K562 (cell line): ENCODE data around the gene SLK. TPM values are rescaled to one million over a fixed set of nuclear protein-coding genes. Genes with fewer than 3 reads are reported as not detected.

Source experiments
- ATAC-seq: fragments of 200-7000 bp; cut with Tn5 transposase; 3 replicates; pipeline ENCODE4 v1.9.1; 2020; ENCODE audit warnings: moderate library complexity
- BruUV-seq: library from RNA; stranded (reverse); fragments of 400-500 nt; replicated peaks from 2 replicates; lab custom pipeline; 2021; lab: Mats Ljungman, UMichigan
- CTCF ChIA-PET: fragments of 300-600 bp; formaldehyde crosslinking; extraction: SDS; loops from one replicate; lab custom pipeline; 2021; ENCODE audit warnings: low intra/inter-chr PET ratio; lab: Yijun Ruan, JAX
- POLR2A ChIA-PET: fragments of 300-600, 350-650 bp; sonication (Branson Sonifier 250); formaldehyde crosslinking; extraction: SDS; loops from one replicate; lab custom pipeline; 2021; ENCODE audit warnings: antibody characterized with exemption, inconsistent platforms; lab: Yijun Ruan, JAX
- DNase-seq, 4 experiments: peaks; one replicate each; pipeline versions ENCODE4 v3.0.0 to v3.0.0-alpha.2; 2011 to 2018; ENCODE audit warnings: low spot score in 3 of 4, mixed read lengths in 3 of 4; ENCODE audit errors: extremely low read depth in 1 of 4
- FAIRE-seq: peaks from 2 replicates; lab custom pipeline; 2011; peaks lifted over from hg19 to GRCh38; lab: Jason Lieb, UNC
- H2AFZ ChIP-seq: 2 replicates; pipeline ENCODE4 v1.6.0; 2011; ENCODE audit warnings: low read depth, low read length, control low read depth, inconsistent platforms
- H3K27ac ChIP-seq: fragments of 200-600 bp; 3 replicates; pipeline ENCODE4 v1.8.0; 2011; ENCODE audit warnings: low read depth, mild to moderate bottlenecking, control low read depth, inconsistent platforms, low read length, moderate library complexity, mixed read lengths; ENCODE audit errors: extremely low read depth
- H3K27me3 ChIP-seq, 2 experiments: fragments of 300-600 bp in 1 of 2; 2 replicates in 1 of 2; 3 replicates in 1 of 2; pipeline versions ENCODE4 v1.6.0 to v1.8.0; 2011; ENCODE audit warnings: inconsistent platforms in 2 of 2, low read length in 2 of 2, mild to moderate bottlenecking in 1 of 2, mixed read lengths in 1 of 2, moderate library complexity in 1 of 2; ENCODE audit not compliant: control insufficient read depth in 2 of 2, insufficient read depth in 2 of 2
- H3K36me3 ChIP-seq: fragments of 300-600 bp; 3 replicates; pipeline ENCODE4 v1.8.0; 2011; ENCODE audit warnings: mild to moderate bottlenecking, low read length, inconsistent platforms; ENCODE audit not compliant: control insufficient read depth, insufficient read depth
- H3K4me1 ChIP-seq, 2 experiments: fragments of 200-600 bp in 1 of 2; replicated peaks in 1 of 2; 2 replicates in 1 of 2; 3 replicates in 1 of 2; pipeline versions ENCODE4 v1.5.1 to v1.8.0; 2011; ENCODE audit warnings: inconsistent platforms in 2 of 2, low read length in 2 of 2, mild to moderate bottlenecking in 1 of 2, mixed read lengths in 1 of 2, moderate library complexity in 1 of 2; ENCODE audit not compliant: control insufficient read depth in 2 of 2, insufficient read depth in 2 of 2
- H3K4me2 ChIP-seq: 2 replicates; pipeline ENCODE4 v1.6.1; 2011; ENCODE audit warnings: low read length, control low read depth, inconsistent platforms, mixed read lengths; ENCODE audit not compliant: insufficient read depth
- H3K4me3 ChIP-seq: fragments of 200-600 bp; sonication (generic), shearing (Covaris generic); 2 replicates; pipeline ENCODE4 v1.5.1; 2016; ENCODE audit warnings: control low read depth, inconsistent platforms
- H3K79me2 ChIP-seq: fragments of 200-600 bp; 3 replicates; pipeline ENCODE4 v1.8.0; 2011; ENCODE audit warnings: low read length, inconsistent platforms; ENCODE audit not compliant: control insufficient read depth, insufficient read depth
- H3K9ac ChIP-seq, 2 experiments: 2 replicates each; pipeline versions ENCODE4 v1.6.0 to v1.6.1; 2011; ENCODE audit warnings: low read depth in 2 of 2, low read length in 2 of 2, control low read depth in 1 of 2, inconsistent platforms in 1 of 2, mild to moderate bottlenecking in 1 of 2, mixed read lengths in 1 of 2; ENCODE audit not compliant: insufficient read depth in 1 of 2
- H3K9me1 ChIP-seq: one replicate; pipeline ENCODE4 v1.6.0; 2011; ENCODE audit warnings: inconsistent platforms, mild to moderate bottlenecking, low read length, moderate library complexity; ENCODE audit not compliant: control insufficient read depth, insufficient read depth
- H3K9me3 ChIP-seq: replicated peaks from 2 replicates; pipeline ENCODE4 v1.5.1; 2011; ENCODE audit warnings: low read depth, low read length, inconsistent platforms; ENCODE audit not compliant: control insufficient read depth, insufficient read depth
- H4K20me1 ChIP-seq: replicated peaks from 2 replicates; pipeline ENCODE4 v1.6.1; 2011; ENCODE audit warnings: low read length, inconsistent platforms, mixed read lengths; ENCODE audit not compliant: control insufficient read depth, insufficient read depth
- ARID1B ChIP-seq: fragments of 450-650 bp; IDR thresholded peaks from 2 replicates; pipeline ENCODE4 v1.6.1; 2016; ENCODE audit warnings: antibody characterized with exemption, mild to moderate bottlenecking, inconsistent platforms
- ATF1 ChIP-seq, 2 experiments: fragments of 450-650 bp in 1 of 2; IDR thresholded peaks; 2 replicates each; pipeline ENCODE4 v1.6.1; 2016; ENCODE audit warnings: missing compliant biosample characterization in 1 of 2, missing genetic modification characterization in 1 of 2
- ATF3 ChIP-seq, 2 experiments: fragments of 450-650 bp in 1 of 2; sonication (generic) in 1 of 2; formaldehyde crosslinking in 1 of 2; IDR thresholded peaks in 1 of 2; conservative IDR thresholded peaks in 1 of 2; 2 replicates each; pipeline versions ENCODE4 v1.6.1 to v1.8.1; 2016 to 2023; ENCODE audit warnings: mild to moderate bottlenecking in 2 of 2, moderate library complexity in 2 of 2, inconsistent platforms in 1 of 2, missing genetic modification reagents in 1 of 2
- ATF7 ChIP-seq: fragments of 450-650 bp; IDR thresholded peaks from 2 replicates; pipeline ENCODE4 v1.7.1; 2014; ENCODE audit warnings: mild to moderate bottlenecking, moderate library complexity
- CREM ChIP-seq: IDR thresholded peaks from 2 replicates; pipeline ENCODE4 v1.6.1; 2014; ENCODE audit warnings: antibody characterized with exemption, low read depth
- CTCF ChIP-seq, 3 experiments: IDR thresholded peaks in 2 of 3; conservative IDR thresholded peaks in 1 of 3; 2 replicates each; pipeline ENCODE4 v1.5.1; 2011 to 2012; ENCODE audit warnings: low read length in 3 of 3, mild to moderate bottlenecking in 3 of 3, control low read depth in 2 of 3, improper control_type of control experiment in 1 of 3, inconsistent platforms in 1 of 3, low read depth in 1 of 3, mixed read lengths in 1 of 3, moderate library complexity in 1 of 3; ENCODE audit not compliant: insufficient read depth in 2 of 3
- EHMT2 ChIP-seq: fragments of 450-650 bp; IDR thresholded peaks from 2 replicates; pipeline ENCODE4 v1.6.1; 2018; ENCODE audit warnings: antibody characterized with exemption
- EP300 ChIP-seq: IDR thresholded peaks from 2 replicates; pipeline ENCODE4 v1.6.1; 2012; ENCODE audit warnings: low read length, improper control_type of control experiment
- JUND ChIP-seq, 2 experiments: IDR thresholded peaks; 2 replicates in 1 of 2; 3 replicates in 1 of 2; pipeline ENCODE4 v1.6.1; 2011; ENCODE audit warnings: borderline replicate concordance in 2 of 2, low read depth in 2 of 2, low read length in 2 of 2, improper control_type of control experiment in 1 of 2, missing biosample characterization in 1 of 2, missing genetic modification characterization in 1 of 2, missing genetic modification reagents in 1 of 2
- RBM39 ChIP-seq: fragments of 200-400 bp; formaldehyde crosslinking; optimal IDR thresholded peaks from 2 replicates; pipeline ENCODE3; 2018; ENCODE audit warnings: low read depth, low read length
- ZFX ChIP-seq: sonication (generic); formaldehyde crosslinking; IDR thresholded peaks from 2 replicates; pipeline ENCODE4 v1.8.0; 2022; ENCODE audit warnings: mild to moderate bottlenecking, missing genetic modification reagents, moderate library complexity
- ZNF76 ChIP-seq: fragments of 250-450 bp; sonication (Bioruptor Pico); IDR thresholded peaks from 2 replicates; pipeline ENCODE4 v1.4.0; 2020; ENCODE audit warnings: mild to moderate bottlenecking, moderate library complexity, borderline replicate concordance
- WGBS: fragments of 100-300 bp; shearing (Covaris generic); methylation state at CpG from one replicate; pipeline ENCODE4 v1.1.6; 2016; ENCODE audit warnings: low coverage, mixed read lengths; ENCODE audit not compliant: insufficient coverage; ENCODE audit errors: missing lambda C conversion rate; 5-methylcytosine and 5-hydroxymethylcytosine counted together
- in situ Hi-C: fragments of 300-500 bp; cut with MboI; formaldehyde crosslinking; loops from 4 replicates; pipeline ENCODE4 v1.15.0; 2018; ENCODE audit warnings: inconsistent platforms, mixed read lengths
- intact Hi-C: fragments of 100-400 bp; cut with micrococcal nuclease; formaldehyde crosslinking; loops from 2 replicates; pipeline ENCODE4 v1.14.2; 2022
- polyA plus RNA-seq, 8 experiments: library from polyadenylated mRNA; depleted of rRNA in 4 of 8; stranded (reverse) in 5 of 8; unstranded in 3 of 8; fragments of >200 nt; fragmentation: Nextera tagmentation in 2 of 8; fragmentation: Illumina TruSeq in 1 of 8; extraction: Ambion mirVana in 2 of 8; extraction: Trizol in 1 of 8; gene quantifications; 2 replicates each; pipeline versions ENCODE4 v1.2.1 to v1.2.3, GENCODE V29; 2011 to 2014; ENCODE audit warnings: inconsistent platforms in 1 of 8, missing spikeins in 1 of 8
- total RNA-seq, 7 experiments: library from RNA; depleted of rRNA in 6 of 7; stranded (reverse); fragments of >200 nt in 6 of 7; fragmentation: Illumina TruSeq in 2 of 7; extraction: Trizol in 2 of 7; gene quantifications; 2 replicates each; pipeline versions ENCODE4 v1.2.1 to v1.2.3, GENCODE V29; 2011 to 2021; ENCODE audit warnings: low replicate concordance in 1 of 7

Gene SLK
- total and polyA plus RNA-seq, 9 of the 15 experiments (the other 6 are each of a cell fraction or from before 2014, with no cell fraction given): 8.2 to 40.0 (median 23.4) TPM

GRCh38 chr10:103921750-103922195 is 45.2 kb upstream of the SLK start:
- no peak overlapping the region; a peak in 1 of 4 replicates for H3K9ac ChIP-seq
- H3K9me1 ChIP-seq: no peaks in the 10 kb centered on the region
- CTCF ChIA-PET: no interaction called here
- peak overlapping the region; percentile 43 for H3K4me2 ChIP-seq
- no peaks in the 10 kb centered on the region for H3K9me3 ChIP-seq
- peaks cover 6 to 9% of the 10 kb centered on the region in 2 experiments for H3K4me1 ChIP-seq
- in situ Hi-C loops (no loop called here), intact Hi-C loops (no loop called here)
- peak overlapping the region; percentile 20; the same call in 1 of the 3 replicates for H3K27ac ChIP-seq
- FAIRE-seq (peak; percentile 56), DNase-seq (peak; percentile 39 to 70 (median 44)), ATAC-seq (peak; percentile 41)
- no TSS peak for BruUV-seq
- H3K79me2 ChIP-seq: peaks cover 11% of the 10 kb centered on the region
- 2% methylated on average over 5 of the region's 7 CpGs for WGBS
- peak overlapping the region; percentile 94 for H2AFZ ChIP-seq
- POLR2A ChIA-PET: interaction anchor here (0.5 to 1.0 kb wide), 5 partner anchors 10 to 432 kb away, joined by 3 to 5 read pairs (median 4); partner anchors contain the start of gene CFAP58
- H3K4me3 ChIP-seq: no peak overlapping the region
- H3K36me3 ChIP-seq: no peaks in the 10 kb centered on the region
- H4K20me1 ChIP-seq: 0 out of 2 replicates have a peak, but pooled peaks cover 3% of the 10 kb centered on the region
- no peaks in the 10 kb centered on the region for H3K27me3 ChIP-seq
- peak; percentile 72; the same call in 1 of the 2 replicates for TF ChIP-seq CREM
- peak; percentile 37 for TF ChIP-seq ARID1B
- TF ChIP-seq ZFX (CRISPR knock-in tag): 0 out of 2 replicates have a peak, but pooled peaks have one; percentile 15
- peak; percentile 43; the same call in 1 of the 2 replicates for TF ChIP-seq EHMT2
- no peak for TF ChIP-seq ZNF76 (CRISPR knock-in tag)
- no peak for TF ChIP-seq EP300
- peak; percentile 23 to 55 (median 27); a peak in 3 of 6 replicates for TF ChIP-seq CTCF (IDR thresholded peaks at IDR 0.05 in 2 of 3, conservative IDR thresholded peaks at IDR 0.05 in 1 of 3; ENCODE audit: insufficient read depth in 2 of 3, low read depth in 1 of 3, low read length in 3 of 3)
- TF ChIP-seq JUND (IDR thresholded peaks at IDR 0.05; ENCODE audit: borderline replicate concordance, low read depth, low read length): peak; percentile 29; the same call in 1 of the 2 replicates
- no peak for TF ChIP-seq JUND (tag; IDR thresholded peaks at IDR 0.05; ENCODE audit: borderline replicate concordance, low read depth, low read length)
- TF ChIP-seq ATF3 (IDR thresholded peaks at IDR 0.05): no peak; the same call in 1 of the 2 replicates
- no peak for TF ChIP-seq ATF3 (CRISPR knock-in tag; conservative IDR thresholded peaks at IDR 0.05)
- no peak for TF ChIP-seq RBM39
- TF ChIP-seq ATF1 (CRISPR knock-in tag; IDR thresholded peaks at IDR 0.05): no peak
- TF ChIP-seq ATF1 (tag; IDR thresholded peaks at IDR 0.05): peak; percentile 79
- peak; percentile 85 for TF ChIP-seq ATF7
